GM21723 (cell line): ENCODE data around the gene HSPD1.
"Not testable (repeated sequence)": the region's sequence is repeated elsewhere in the genome, so short reads cannot be mapped to it uniquely, and the experiment has no call there.

Experiments used
- ATAC-seq: cut with Tn5 transposase; IDR thresholded peaks from one replicate; pipeline ENCODE4 v1.9.1; 2021; ENCODE audit warnings: mild to moderate bottlenecking, moderate library complexity; ENCODE audit not compliant: unreplicated experiment

HSPD1 gene

GRCh38 chr2:197497326-197497725 is 2.3 kb downstream of the HSPD1 start:
- ATAC-seq: no peak

- ATAC-seq: no peak
These were observed 2.9 kb downstream of the HSPD1 start for GRCh38 chr2:197496695-197497094.

GRCh38 chr2:197495433-197496134 is 4.1 kb downstream of the HSPD1 start:
- no peak for ATAC-seq

DNA sequence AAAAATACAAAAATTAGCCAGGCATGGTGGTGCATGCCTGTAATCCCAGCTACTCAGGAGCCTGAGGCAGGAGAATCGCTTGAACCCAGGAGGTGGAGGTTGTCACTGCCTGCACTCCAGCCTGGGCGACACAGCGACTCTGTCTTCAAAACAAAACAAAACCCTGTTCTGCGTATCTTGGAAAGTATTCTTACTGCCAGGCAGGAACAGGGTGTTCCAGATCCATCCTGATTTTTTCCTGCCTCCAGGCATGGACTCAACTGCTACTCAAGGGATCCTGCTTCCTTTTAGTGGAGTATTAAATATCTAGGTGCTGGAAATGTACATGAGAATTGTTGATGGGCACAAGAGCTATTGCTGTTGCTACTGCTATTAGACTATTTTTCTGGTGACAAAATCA is 12.3 kb downstream of the HSPD1 start:
- no peak for ATAC-seq

DNA sequence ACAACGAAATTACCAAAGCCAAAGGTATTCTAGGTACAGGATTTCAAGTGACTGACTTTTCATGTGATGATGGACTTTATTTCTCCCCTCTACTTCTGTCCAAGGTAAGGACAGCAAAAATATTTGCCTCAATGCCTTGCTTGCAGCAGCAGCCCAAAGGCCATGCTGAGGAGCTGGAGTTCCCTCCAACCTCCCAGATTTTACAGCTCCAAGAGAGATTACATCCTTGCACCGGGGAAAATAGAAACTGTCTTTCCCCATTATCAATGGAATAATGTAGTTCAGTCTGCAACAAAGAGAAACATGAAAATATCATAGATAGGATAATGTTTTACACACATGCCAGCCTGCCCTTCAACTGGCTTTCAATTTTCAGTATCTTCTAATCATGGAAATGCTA is 13.5 kb downstream of the HSPD1 start:
- ATAC-seq: no peak

DNA sequence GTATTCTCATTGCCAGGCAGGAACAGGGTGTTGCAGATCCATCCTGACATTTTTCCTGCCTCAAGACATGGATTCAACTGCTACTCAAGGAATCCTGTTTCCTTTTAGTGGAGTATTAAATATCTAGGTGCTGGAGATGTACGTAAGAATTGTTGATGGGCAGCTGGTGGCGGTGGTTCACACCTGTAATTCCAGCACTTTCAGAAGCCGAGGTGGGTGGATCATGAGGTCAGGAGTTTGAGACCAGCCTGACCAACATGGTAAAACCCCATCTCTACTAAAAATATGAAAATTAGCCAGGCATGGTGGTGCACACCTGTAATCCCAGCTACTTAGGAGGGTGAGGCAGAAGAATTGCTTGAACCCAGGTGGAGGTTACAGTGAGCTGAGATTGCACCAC is 15.4 kb downstream of the HSPD1 start:
- not testable (repeated sequence) for ATAC-seq

- no peak for ATAC-seq
These were observed 19.2 kb downstream of the HSPD1 start for GRCh38 chr2:197480165-197481036.

DNA sequence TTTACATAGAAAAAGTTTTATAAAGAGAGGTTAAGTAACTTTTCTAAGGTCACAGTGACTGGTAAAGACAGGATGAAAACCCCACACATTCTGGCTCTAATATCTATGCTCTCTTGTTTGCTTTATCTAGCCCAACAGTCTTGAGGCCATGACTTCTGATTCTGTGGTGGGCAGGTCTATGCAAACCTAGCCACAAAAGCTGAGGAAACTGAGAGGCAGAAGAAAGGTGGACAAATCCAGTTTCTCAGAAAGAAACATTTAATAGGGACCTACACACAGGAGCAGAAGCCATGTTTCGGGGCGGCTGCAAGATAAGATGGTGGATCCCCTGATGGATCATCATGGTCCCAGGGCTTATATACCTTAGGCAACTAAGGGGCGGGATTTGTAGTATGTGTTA is 21.8 kb downstream of the HSPD1 start:
- ATAC-seq: no peak

DNA sequence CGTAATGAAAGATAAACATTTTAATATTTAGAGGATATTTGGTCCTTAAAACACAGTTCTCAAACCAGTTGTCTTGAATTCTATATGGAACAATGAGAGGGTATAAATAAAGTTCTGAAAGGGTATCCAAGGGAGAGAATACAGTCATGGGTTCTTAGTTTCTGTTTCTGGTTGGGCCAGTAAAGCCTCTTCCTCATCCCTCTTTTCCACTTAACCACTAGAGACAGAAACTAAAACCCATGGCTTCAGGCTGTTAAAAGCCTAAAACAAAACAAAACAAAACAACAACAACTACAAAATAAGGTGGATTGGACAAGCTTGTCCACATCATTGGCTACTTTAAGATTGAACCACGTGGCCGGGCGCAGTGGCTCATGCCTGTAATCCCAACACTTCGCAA is 27.5 kb downstream of the HSPD1 start:
- ATAC-seq: no peak

DNA sequence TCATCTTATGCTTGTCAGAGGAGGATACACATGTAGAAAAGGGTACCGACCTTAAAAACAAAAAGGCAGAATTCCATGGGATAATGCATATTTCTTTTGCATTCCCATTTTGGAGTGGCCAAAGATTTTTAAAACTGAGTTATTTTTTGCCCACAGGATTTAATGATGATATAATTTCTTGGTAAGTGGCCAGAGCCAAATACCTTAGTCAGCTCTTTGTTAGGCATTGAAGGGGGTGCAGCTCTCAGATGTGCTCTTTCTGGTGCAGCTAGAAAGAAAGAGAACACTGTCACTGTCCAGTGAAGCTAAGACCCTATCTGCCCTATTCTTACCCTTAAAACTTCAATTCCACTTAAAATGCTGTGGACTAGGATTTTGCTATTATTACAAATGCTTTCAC is 35.5 kb downstream of the HSPD1 start:
- no peak for ATAC-seq

DNA sequence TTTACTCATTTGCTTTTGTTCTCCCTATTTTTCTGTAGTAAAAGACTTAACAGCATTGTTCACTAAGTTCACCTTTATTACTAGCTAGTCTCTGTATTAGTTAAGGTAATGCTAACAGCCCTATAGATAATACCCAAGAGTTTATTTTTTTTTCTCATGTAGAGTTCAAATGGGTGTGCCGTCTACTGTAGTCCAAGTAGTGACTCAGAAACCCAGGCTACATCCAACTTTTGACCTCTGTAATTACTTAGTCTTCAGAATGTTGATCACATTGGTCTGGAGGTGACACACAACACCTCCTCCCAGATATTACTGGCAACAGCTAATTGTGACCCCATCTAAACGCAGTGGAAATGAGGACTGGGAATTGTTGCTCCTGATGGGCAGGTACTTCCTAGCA is 38.6 kb downstream of the HSPD1 start:
- no peak for ATAC-seq

DNA sequence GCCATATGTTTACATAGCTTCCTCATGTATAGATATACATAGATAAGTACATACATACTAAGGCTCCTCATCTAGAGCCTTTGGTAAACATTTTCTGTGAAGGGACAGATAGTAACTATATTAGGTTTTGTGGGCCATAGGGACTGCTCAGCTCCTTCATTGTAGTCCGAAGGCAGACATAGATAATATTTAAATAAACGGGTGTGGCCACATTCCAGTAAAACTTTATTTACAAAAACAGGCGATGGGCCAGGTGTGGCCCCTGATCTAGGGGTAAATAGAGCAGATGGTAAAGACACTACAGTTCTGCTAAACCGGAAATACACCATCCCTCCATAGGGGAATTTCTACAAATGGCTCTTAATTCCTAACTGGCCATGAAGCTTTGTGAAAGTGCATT is 39.0 kb downstream of the HSPD1 start:
- no peak for ATAC-seq

- ATAC-seq: no peak
These were observed 44.2 kb downstream of the HSPD1 start for GRCh38 chr2:197455428-197455827.

- ATAC-seq: no peak
These were observed 44.7 kb downstream of the HSPD1 start for GRCh38 chr2:197454923-197455322.

DNA sequence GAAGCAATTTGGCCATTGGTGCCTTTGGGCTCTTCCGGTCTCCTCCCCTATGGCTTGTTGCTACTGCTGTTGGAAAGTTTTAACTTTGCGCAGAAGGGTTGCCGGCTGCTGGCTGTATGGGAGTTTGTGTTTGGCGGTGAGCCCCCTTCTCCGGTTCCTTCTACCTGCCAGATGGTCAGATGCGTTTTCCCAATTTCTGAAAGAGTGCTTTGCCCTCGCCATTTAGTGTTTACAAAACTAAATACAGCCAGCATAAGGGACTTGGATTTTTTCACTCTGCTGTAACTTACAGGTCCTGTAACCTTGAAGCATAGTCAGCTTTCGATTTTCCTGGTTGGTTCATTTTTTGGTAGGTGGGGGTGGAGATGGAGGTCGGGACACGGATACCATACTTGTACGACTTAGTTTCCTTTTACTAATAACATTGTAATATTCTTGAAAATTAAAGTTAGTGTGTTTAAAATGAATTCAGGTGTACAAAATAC is 45.7 kb downstream of the HSPD1 start:
- peak; percentile 39 for ATAC-seq

DNA sequence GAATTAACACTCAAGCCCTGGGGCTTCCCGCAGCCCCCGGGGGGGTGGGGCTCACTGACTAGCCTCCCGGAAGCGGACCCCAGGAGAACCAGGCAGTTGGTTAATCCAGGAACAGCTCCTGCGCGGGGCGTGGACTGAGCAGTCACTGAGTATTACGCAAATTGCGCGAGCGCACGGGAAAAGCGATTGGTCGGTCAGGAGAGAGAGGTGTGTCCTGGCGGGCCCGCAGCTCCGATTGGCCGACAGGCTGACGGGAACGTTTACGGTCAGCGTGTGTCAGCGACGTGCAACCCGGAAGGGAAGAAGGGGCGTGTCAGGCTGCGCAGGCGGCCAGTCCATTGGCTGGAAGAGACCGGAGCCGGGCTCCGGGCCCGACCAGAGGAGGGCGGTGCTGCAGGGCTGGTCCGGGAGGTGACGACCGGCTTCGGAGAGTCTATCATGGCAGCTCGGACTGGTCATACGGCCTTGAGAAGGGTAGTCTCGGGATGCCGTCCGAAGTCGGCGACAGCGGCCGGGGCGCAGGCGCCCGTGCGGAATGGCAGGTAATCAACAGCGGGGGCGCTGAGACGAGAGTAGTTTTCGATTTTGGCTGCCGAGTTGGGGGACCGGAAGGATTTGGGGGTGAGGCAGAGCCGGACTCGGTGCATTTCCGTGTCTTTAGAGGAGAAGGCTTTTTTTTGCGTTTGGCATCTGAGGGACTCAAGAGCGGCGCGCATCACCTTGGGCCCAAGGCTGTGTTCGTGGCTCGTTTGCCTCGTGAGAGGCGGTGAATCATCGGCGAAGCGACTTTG is 46.3 kb downstream of the HSPD1 start, which contains the start of gene COQ10B:
COQ10B (plus strand) TSS at position 430 of the 791 bp plus-strand sequence; CDS start at position 439, 9 bp downstream.
- peak; percentile 96 for ATAC-seq

DNA sequence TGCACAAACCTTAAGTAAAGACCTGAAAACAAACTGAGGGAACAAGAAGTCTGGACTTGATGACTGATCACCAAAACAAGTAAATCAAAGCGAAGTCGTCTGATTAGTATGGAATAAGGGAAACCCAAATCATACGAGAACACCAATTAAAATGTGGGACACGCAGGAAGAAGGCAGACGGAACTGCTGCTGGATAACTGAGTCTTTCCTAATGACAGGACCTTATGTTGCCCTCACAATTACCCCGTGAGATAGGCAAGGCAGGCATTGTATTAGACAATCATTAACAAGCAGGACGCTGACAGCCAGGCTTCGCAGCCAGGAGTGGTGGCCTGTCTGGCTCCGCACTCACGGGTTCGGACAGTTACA is 46.9 kb downstream of the HSPD1 start:
- no peak for ATAC-seq

GRCh38 chr2:197450935-197451358 is 48.7 kb downstream of the HSPD1 start:
- ATAC-seq: not testable (repeated sequence)

DNA sequence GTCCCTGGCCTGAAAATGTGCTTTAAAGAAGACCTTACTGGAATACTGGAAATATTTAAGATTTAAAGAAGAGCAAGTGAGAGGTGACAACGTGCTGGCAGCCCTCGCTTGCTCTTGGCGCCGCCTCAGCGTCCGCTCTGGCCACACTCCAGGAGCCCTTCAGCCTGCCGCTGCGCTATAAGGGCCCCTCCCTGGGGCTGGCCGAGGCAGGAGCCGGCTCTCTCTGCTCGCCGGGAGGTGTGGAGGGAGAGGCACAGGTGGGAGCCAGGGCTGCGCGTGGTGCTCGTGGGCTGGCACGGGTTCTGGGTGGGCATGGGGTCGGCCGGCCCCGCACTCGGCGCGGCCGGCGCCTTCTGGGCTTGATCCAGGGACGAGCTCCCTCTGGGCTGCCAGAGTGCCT is 49.2 kb downstream of the HSPD1 start:
- no peak for ATAC-seq

GRCh38 chr2:197446844-197447243 is 52.8 kb downstream of the HSPD1 start:
- ATAC-seq: no peak

DNA sequence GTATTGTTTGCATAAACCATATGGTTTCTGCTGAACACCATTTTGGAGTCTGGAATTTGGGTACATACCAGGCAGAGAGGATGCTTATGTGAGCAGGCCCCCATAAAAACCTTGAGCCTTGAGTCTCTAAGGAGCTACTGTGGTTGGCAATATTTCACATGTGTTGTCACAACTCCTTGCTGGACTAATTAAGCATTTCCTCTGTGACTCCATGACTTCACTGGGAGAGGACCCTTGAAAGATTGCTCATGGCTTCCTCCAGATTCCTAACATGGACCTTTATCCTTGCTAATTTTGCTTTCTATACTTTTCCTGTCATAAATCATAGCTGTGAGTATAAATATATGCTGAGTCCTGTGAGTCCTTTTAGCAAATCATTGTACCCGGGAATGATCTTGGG is 53.9 kb downstream of the HSPD1 start:
- no peak for ATAC-seq
